GM18870 (cell line): ENCODE results near the gene FAM135A.
"Not testable (repeated sequence)": the region's sequence is repeated elsewhere in the genome, so short reads cannot be mapped to it uniquely, and the experiment has no call there.

ENCODE experiments used
- ATAC-seq: cut with Tn5 transposase; IDR thresholded peaks from one replicate; pipeline ENCODE4 v1.9.1; 2021; ENCODE audit warnings: moderate library complexity; ENCODE audit not compliant: unreplicated experiment

Gene FAM135A

DNA sequence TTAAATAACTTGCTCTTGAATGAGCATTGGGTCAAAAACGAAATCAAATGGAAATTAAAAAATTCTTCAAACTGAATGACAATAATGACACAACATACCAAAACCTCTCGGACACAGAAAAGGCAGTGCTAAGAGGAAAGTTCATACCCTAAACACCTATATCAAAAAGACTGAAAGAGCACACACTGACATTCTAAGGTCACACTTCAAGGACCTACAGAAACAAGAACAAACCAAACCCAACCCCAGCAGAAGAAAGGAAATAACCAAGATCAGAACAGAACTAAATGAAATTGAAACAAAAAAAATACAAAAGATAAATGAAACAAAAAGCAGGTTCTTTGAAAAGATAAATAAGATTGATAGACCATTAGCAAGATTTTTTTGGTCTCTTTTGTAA, 194.1 kb downstream of the FAM135A start:
- ATAC-seq, result not testable (repeated sequence)

- not testable (repeated sequence) for ATAC-seq
Observed at GRCh38 chr6:70609181-70609580, 195.9 kb downstream of the FAM135A start.
